Measurements from ENCODE around the gene AP1S3.
A peak's percentile ranks its signal among the peaks of the same experiment; 100 is the strongest.

AP1S3 gene

DNA sequence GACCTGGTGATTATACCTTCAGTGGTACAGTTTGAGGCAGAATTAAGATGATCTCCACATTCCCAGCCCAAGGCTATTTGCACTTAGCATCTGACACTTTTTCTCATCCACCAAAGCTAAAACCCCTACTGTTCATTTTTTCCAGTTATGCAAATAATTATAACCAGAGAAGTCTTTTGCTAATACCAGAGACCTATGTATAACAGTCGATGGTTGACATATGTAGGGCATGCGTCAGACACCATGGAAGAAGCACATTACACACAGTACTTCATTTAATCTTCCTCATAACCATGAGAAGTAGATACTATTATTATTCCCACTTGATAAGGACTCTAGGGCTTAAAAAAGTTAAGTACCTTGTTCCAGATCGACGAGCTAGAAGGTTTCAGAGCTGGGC is 36.5 kb downstream of the AP1S3 start:
- ChIA-PET CTCF (interaction anchor here (0.6 to 1.1 kb wide), 5 partner anchors 39 to 1111 kb away, joined by 3 to 4 read pairs (median 3); no protein-coding TSS in a partner anchor), POLR2A (no interaction called here)
- no peak overlapping the region for H3K4me3 ChIP-seq (ENCODE audit: low read depth, low read length)
- H3K27ac ChIP-seq (ENCODE audit: extremely low read depth, low read depth, low read length), result no peak overlapping the region
- no peak for TF ChIP-seq MEIS1 (CRISPR knock-in tag; IDR thresholded peaks at IDR 0.05; ENCODE audit: borderline replicate concordance)
- no peak for TF ChIP-seq ZNF19 (tag by site-specific recombination; IDR thresholded peaks at IDR 0.05; ENCODE audit: low read depth)
- TF ChIP-seq, protein P1, sequence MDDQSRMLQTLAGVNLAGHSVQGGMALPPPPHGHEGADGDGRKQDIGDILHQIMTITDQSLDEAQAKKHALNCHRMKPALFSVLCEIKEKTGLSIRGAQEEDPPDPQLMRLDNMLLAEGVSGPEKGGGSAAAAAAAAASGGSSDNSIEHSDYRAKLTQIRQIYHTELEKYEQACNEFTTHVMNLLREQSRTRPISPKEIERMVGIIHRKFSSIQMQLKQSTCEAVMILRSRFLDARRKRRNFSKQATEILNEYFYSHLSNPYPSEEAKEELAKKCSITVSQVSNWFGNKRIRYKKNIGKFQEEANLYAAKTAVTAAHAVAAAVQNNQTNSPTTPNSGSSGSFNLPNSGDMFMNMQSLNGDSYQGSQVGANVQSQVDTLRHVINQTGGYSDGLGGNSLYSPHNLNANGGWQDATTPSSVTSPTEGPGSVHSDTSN (CRISPR knock-in tag; IDR thresholded peaks at IDR 0.05), result no peak
- no peak for TF ChIP-seq ZNF248 (tag by site-specific recombination; IDR thresholded peaks at IDR 0.05)
- no peaks in the 10 kb centered on the region for H3K9me3 ChIP-seq (ENCODE audit: control insufficient read depth, insufficient read depth, low read depth, low read length)
- H3K36me3 ChIP-seq (ENCODE audit: control insufficient read depth in 2 of 2, insufficient read depth in 1 of 2, low read length in 2 of 2), result no peaks in the 10 kb centered on the region; a peak in 1 of 3 replicates
- H3K4me1 ChIP-seq (ENCODE audit: control insufficient read depth, insufficient read depth, low read length), result no peaks in the 10 kb centered on the region

GRCh38 chr2:223797811-223798721 is 39.3 kb downstream of the AP1S3 start:
- ChIA-PET POLR2A (no interaction called here), CTCF (interaction anchor here (0.6 to 3.2 kb wide), 27 partner anchors 9 to 1096 kb away, joined by 3 to 11 read pairs (median 4); no protein-coding TSS in a partner anchor)
- Histone ChIP-seq H3K36me3 (ENCODE audit: control insufficient read depth in 2 of 2, insufficient read depth in 1 of 2, low read length in 2 of 2) (no peaks in the 10 kb centered on the region; a peak in 1 of 3 replicates), H3K27ac (ENCODE audit: extremely low read depth, low read depth, low read length) (no peak overlapping the region), H3K4me1 (ENCODE audit: control insufficient read depth, insufficient read depth, low read length) (no peaks in the 10 kb centered on the region), H3K9me3 (ENCODE audit: control insufficient read depth, insufficient read depth, low read depth, low read length) (no peaks in the 10 kb centered on the region), H3K4me3 (ENCODE audit: low read depth, low read length) (no peak overlapping the region)
- no peak for TF ChIP-seq PRDM6 (tag by site-specific recombination; IDR thresholded peaks at IDR 0.05)
- peak; percentile 62 for TF ChIP-seq ZNF654 (tag by site-specific recombination; IDR thresholded peaks at IDR 0.05; ENCODE audit: low read depth)
- TF ChIP-seq, protein P2, sequence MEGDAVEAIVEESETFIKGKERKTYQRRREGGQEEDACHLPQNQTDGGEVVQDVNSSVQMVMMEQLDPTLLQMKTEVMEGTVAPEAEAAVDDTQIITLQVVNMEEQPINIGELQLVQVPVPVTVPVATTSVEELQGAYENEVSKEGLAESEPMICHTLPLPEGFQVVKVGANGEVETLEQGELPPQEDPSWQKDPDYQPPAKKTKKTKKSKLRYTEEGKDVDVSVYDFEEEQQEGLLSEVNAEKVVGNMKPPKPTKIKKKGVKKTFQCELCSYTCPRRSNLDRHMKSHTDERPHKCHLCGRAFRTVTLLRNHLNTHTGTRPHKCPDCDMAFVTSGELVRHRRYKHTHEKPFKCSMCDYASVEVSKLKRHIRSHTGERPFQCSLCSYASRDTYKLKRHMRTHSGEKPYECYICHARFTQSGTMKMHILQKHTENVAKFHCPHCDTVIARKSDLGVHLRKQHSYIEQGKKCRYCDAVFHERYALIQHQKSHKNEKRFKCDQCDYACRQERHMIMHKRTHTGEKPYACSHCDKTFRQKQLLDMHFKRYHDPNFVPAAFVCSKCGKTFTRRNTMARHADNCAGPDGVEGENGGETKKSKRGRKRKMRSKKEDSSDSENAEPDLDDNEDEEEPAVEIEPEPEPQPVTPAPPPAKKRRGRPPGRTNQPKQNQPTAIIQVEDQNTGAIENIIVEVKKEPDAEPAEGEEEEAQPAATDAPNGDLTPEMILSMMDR (tag by site-specific recombination; IDR thresholded peaks at IDR 0.05), result peak; percentile 86
- no peak for TF ChIP-seq ZNF112 (tag by site-specific recombination; IDR thresholded peaks at IDR 0.05)
- TF ChIP-seq ZFP3 (tag by site-specific recombination; IDR thresholded peaks at IDR 0.05; ENCODE audit: low read depth), result no peak
- no peak for TF ChIP-seq KLF1 (tag by site-specific recombination; IDR thresholded peaks at IDR 0.05)
- no peak for TF ChIP-seq OSR2 (tag by site-specific recombination; IDR thresholded peaks at IDR 0.05)

DNA sequence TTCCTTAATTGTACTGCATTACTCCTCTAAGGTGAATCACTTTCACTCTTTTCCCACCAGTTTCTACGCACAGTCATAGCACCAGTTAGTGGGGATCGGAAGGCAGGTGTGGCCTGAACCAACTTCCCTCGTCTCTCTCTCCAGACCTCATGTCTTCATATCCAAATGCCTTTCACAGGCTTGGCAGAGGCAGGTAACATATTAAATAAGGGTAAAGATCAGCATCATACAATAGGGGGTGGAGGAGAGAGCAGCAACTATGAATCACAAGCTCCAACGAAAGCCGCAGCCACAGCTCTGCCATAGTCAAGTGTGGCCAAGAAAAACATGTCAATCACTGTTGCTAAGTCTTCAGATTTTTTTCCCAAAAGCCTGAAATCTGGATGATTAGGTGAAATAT is 40.3 kb downstream of the AP1S3 start:
- no peak overlapping the region for H3K4me3 ChIP-seq (ENCODE audit: low read depth, low read length)
- H3K9me3 ChIP-seq (ENCODE audit: control insufficient read depth, insufficient read depth, low read depth, low read length), result no peaks in the 10 kb centered on the region
- H3K36me3 ChIP-seq (ENCODE audit: control insufficient read depth in 2 of 2, insufficient read depth in 1 of 2, low read length in 2 of 2), result no peaks in the 10 kb centered on the region; a peak in 1 of 3 replicates
- POLR2A ChIA-PET, result no interaction called here
- CTCF ChIA-PET, result interaction anchor here (0.6 to 3.2 kb wide), 12 partner anchors 18 to 1095 kb away, joined by 3 to 11 read pairs (median 4); no protein-coding TSS in a partner anchor
- no peaks in the 10 kb centered on the region for H3K4me1 ChIP-seq (ENCODE audit: control insufficient read depth, insufficient read depth, low read length)
- no peak for TF ChIP-seq ZBTB21 (tag by site-specific recombination; IDR thresholded peaks at IDR 0.05)
- TF ChIP-seq ZNF366 (tag by site-specific recombination; conservative IDR thresholded peaks at IDR 0.05), result no peak
- TF ChIP-seq ZNF473 (tag by site-specific recombination; IDR thresholded peaks at IDR 0.05), result no peak
- TF ChIP-seq ZNF292 (tag by site-specific recombination; IDR thresholded peaks at IDR 0.05; ENCODE audit: borderline replicate concordance, low read depth), result no peak
- TF ChIP-seq ZNF561 (tag by site-specific recombination; IDR thresholded peaks at IDR 0.05; ENCODE audit: borderline replicate concordance), result no peak
- TF ChIP-seq ZSCAN16 (tag by site-specific recombination; IDR thresholded peaks at IDR 0.05), result no peak
- no peak for TF ChIP-seq KLF7 (tag by site-specific recombination; IDR thresholded peaks at IDR 0.05; ENCODE audit: borderline replicate concordance)
- TF ChIP-seq YY1 (tag by site-specific recombination; IDR thresholded peaks at IDR 0.05), result no peak
- TF ChIP-seq ZNF416 (tag by site-specific recombination; IDR thresholded peaks at IDR 0.05), result no peak
- TF ChIP-seq ZBTB1 (tag by site-specific recombination; IDR thresholded peaks at IDR 0.05), result no peak
- no peak overlapping the region for H3K27ac ChIP-seq (ENCODE audit: extremely low read depth, low read depth, low read length)

Data from HEK293 (cell line).